HepG2 (cell line): Measurements from ENCODE around the gene NDE1. TPM values are rescaled to one million over a fixed set of nuclear protein-coding genes. Genes with fewer than 3 reads are reported as not detected.
A peak's percentile ranks its signal among the peaks of the same experiment; 100 is the strongest.

Experiments used
- ATAC-seq: fragments of 200-7000 bp; cut with Tn5 transposase; 3 replicates; pipeline ENCODE4 v1.9.1; 2020; ENCODE audit warnings: mild to moderate bottlenecking, moderate library complexity
- BruUV-seq: library from RNA; stranded (reverse); fragments of 400-500 nt; replicated peaks from 2 replicates; lab custom pipeline; 2021; lab: Mats Ljungman, UMichigan
- CTCF ChIA-PET: fragments of 300-600 bp; formaldehyde crosslinking; extraction: SDS; loops from one replicate; lab custom pipeline; 2021; ENCODE audit warnings: low total read pairs, inconsistent platforms, low intra/inter-chr PET ratio; lab: Yijun Ruan, JAX
- POLR2A ChIA-PET: fragments of 350-600 bp; sonication (Branson Sonifier 250); formaldehyde crosslinking; loops from one replicate; lab custom pipeline; 2020; ENCODE audit warnings: antibody characterized with exemption, inconsistent platforms; lab: Yijun Ruan, JAX
- DNase-seq: peaks from one replicate; pipeline ENCODE4 v3.0.0-alpha.2; 2015; ENCODE audit warnings: low spot score
- FAIRE-seq: peaks from 3 replicates; lab custom pipeline; 2011; peaks lifted over from hg19 to GRCh38; lab: Jason Lieb, UNC
- H2AFZ ChIP-seq: one replicate; pipeline ENCODE4 v1.6.1; 2011; ENCODE audit warnings: low read length, inconsistent platforms
- H3K27ac ChIP-seq: fragments of 300-600 bp; 3 replicates; pipeline ENCODE4 v1.8.0; 2011; ENCODE audit warnings: mixed run types, mild to moderate bottlenecking, mixed read lengths, low read length, inconsistent platforms; ENCODE audit not compliant: insufficient read depth; ENCODE audit errors: extremely low read length
- H3K27me3 ChIP-seq, 2 experiments: fragments of 200-600 bp in 1 of 2; 2 replicates in 1 of 2; 3 replicates in 1 of 2; pipeline versions ENCODE4 v1.6.0 to v1.8.0; 2011; ENCODE audit warnings: low read length in 2 of 2, mild to moderate bottlenecking in 2 of 2, moderate library complexity in 2 of 2, inconsistent platforms in 1 of 2; ENCODE audit not compliant: insufficient read depth in 2 of 2, control insufficient read depth in 1 of 2
- H3K36me3 ChIP-seq, 2 experiments: fragments of 200-600 bp in 1 of 2; replicated peaks in 1 of 2; 2 replicates in 1 of 2; 3 replicates in 1 of 2; pipeline versions ENCODE4 v1.5.1 to v1.8.0; 2011; ENCODE audit warnings: low read length in 2 of 2, inconsistent platforms in 1 of 2; ENCODE audit not compliant: insufficient read depth in 2 of 2, control insufficient read depth in 1 of 2
- H3K4me1 ChIP-seq: 2 replicates; pipeline ENCODE4 v1.5.1; 2012; ENCODE audit warnings: low read length, inconsistent platforms; ENCODE audit not compliant: insufficient read depth
- H3K4me2 ChIP-seq: 2 replicates; pipeline ENCODE4 v1.6.0; 2011; ENCODE audit warnings: low read depth, low read length, inconsistent platforms
- H3K4me3 ChIP-seq, 3 experiments: fragments of 200-600 bp in 1 of 3; sonication (generic), shearing (Covaris generic) in 1 of 3; replicated peaks in 1 of 3; 2 replicates each; pipeline ENCODE4 v1.5.1; 2011 to 2016; ENCODE audit warnings: low read length in 3 of 3, inconsistent platforms in 2 of 3, low read depth in 2 of 3, mild to moderate bottlenecking in 2 of 3, control low read depth in 1 of 3, mixed read lengths in 1 of 3; ENCODE audit not compliant: insufficient read depth in 1 of 3
- H3K79me2 ChIP-seq: one replicate; pipeline ENCODE4 v1.6.1; 2011; ENCODE audit warnings: low read length, inconsistent platforms; ENCODE audit not compliant: insufficient read depth
- H3K9ac ChIP-seq: 2 replicates; pipeline ENCODE4 v1.6.0; 2011; ENCODE audit warnings: mild to moderate bottlenecking, low read depth, low read length, inconsistent platforms; ENCODE audit not compliant: insufficient read depth
- H3K9me3 ChIP-seq: 2 replicates; pipeline ENCODE4 v1.5.1; 2012; ENCODE audit warnings: mild to moderate bottlenecking, low read length
- H4K20me1 ChIP-seq: 2 replicates; pipeline ENCODE4 v1.6.0; 2011; ENCODE audit warnings: inconsistent platforms, mild to moderate bottlenecking, low read length, moderate library complexity; ENCODE audit not compliant: insufficient read depth
- BCL3 ChIP-seq: sonication (generic); formaldehyde crosslinking; IDR thresholded peaks from 2 replicates; pipeline ENCODE4 v1.5.1; 2020; ENCODE audit warnings: mild to moderate bottlenecking, missing genetic modification reagents, moderate library complexity
- BORCS8-MEF2B ChIP-seq: sonication (generic); formaldehyde crosslinking; IDR thresholded peaks from 2 replicates; pipeline ENCODE4 v1.8.0; 2022; ENCODE audit warnings: mild to moderate bottlenecking, missing genetic modification reagents
- CENPT ChIP-seq: sonication (generic); formaldehyde crosslinking; IDR thresholded peaks from 2 replicates; pipeline ENCODE4 v1.8.0; 2022; ENCODE audit warnings: low read depth, mild to moderate bottlenecking, moderate library complexity, missing genetic modification reagents
- MTA3 ChIP-seq: sonication (generic); formaldehyde crosslinking; IDR thresholded peaks from 2 replicates; pipeline ENCODE4 v1.4.0; 2020; ENCODE audit warnings: missing genetic modification reagents
- NR2F1 ChIP-seq, 2 experiments: fragments of 450-650 bp in 1 of 2; formaldehyde crosslinking in 1 of 2; IDR thresholded peaks; 2 replicates each; pipeline versions ENCODE4 v1.5.0 to v1.6.1; 2016 to 2020; ENCODE audit warnings: mild to moderate bottlenecking in 1 of 2, missing compliant biosample characterization in 1 of 2, missing genetic modification reagents in 1 of 2, moderate library complexity in 1 of 2
- NRL ChIP-seq: sonication (generic); formaldehyde crosslinking; IDR thresholded peaks from 2 replicates; pipeline ENCODE4 v1.5.0; 2020; ENCODE audit warnings: missing genetic modification reagents, mild to moderate bottlenecking, moderate library complexity, borderline replicate concordance
- TEAD3 ChIP-seq: optimal IDR thresholded peaks from 2 replicates; pipeline ENCODE3; 2016; ENCODE audit warnings: borderline replicate concordance
- THAP7 ChIP-seq: sonication (generic); formaldehyde crosslinking; IDR thresholded peaks from 2 replicates; pipeline ENCODE4 v1.8.1; 2023; ENCODE audit warnings: mild to moderate bottlenecking, missing genetic modification reagents
- THAP9 ChIP-seq: sonication (generic); formaldehyde crosslinking; IDR thresholded peaks from 2 replicates; pipeline ENCODE4; 2020; ENCODE audit warnings: missing genetic modification reagents, mild to moderate bottlenecking, borderline replicate concordance
- ZFP37 ChIP-seq: sonication (generic); formaldehyde crosslinking; IDR thresholded peaks from 2 replicates; pipeline ENCODE4 v1.4.0; 2020; ENCODE audit warnings: missing genetic modification reagents, borderline replicate concordance
- ZFP41 ChIP-seq: sonication (generic); formaldehyde crosslinking; IDR thresholded peaks from 2 replicates; pipeline ENCODE4 v1.4.0; 2020; ENCODE audit warnings: mild to moderate bottlenecking, missing genetic modification reagents, borderline replicate concordance
- ZNF800 ChIP-seq: sonication (generic); formaldehyde crosslinking; IDR thresholded peaks from 2 replicates; pipeline ENCODE4 v1.4.0; 2020; ENCODE audit warnings: missing genetic modification reagents
- ZXDC ChIP-seq: sonication (generic); formaldehyde crosslinking; IDR thresholded peaks from 2 replicates; pipeline ENCODE4 v1.5.0; 2020; ENCODE audit warnings: mild to moderate bottlenecking, missing genetic modification reagents
- WGBS: methylation state at CpG from one replicate; pipeline ENCODE4 v1.1.6; 2017; ENCODE audit warnings: low lambda C conversion rate; 5-methylcytosine and 5-hydroxymethylcytosine counted together
- in situ Hi-C: cut with HindIII; loops from 2 replicates; pipeline ENCODE4 v1.10.0; 2017; ENCODE audit warnings: low pct_unique_long_range_greater_than_20kb; ENCODE audit not compliant: extremely low pct_ligation_motif_present
- intact Hi-C: fragments of 100-400 bp; cut with micrococcal nuclease; formaldehyde crosslinking; loops from one replicate; pipeline ENCODE4 v1.10.0; 2022; ENCODE audit not compliant: unreplicated experiment
- polyA plus RNA-seq, 8 experiments: library from polyadenylated mRNA; depleted of rRNA in 3 of 8; stranded (reverse) in 7 of 8; unstranded in 1 of 8; fragments of >200 nt; fragmentation: Illumina TruSeq in 4 of 8; extraction: Trizol in 4 of 8; gene quantifications; 2 replicates each; pipeline versions ENCODE4 v1.2.1 to v1.2.3, GENCODE V29; 2011 to 2016; ENCODE audit warnings: low read depth in 4 of 8, missing spikeins in 1 of 8, mixed read lengths in 1 of 8; ENCODE audit not compliant: insufficient read depth in 1 of 8
- total RNA-seq, 5 experiments: library from RNA; depleted of rRNA; stranded (reverse); fragments of >200 nt; fragmentation: Illumina TruSeq; extraction: Trizol; gene quantifications; 2 replicates each; pipeline ENCODE4 v1.2.3, GENCODE V29; 2016; ENCODE audit warnings: low read depth in 1 of 5

Gene NDE1
- total and polyA plus RNA-seq, 2 of the 13 experiments (the other 11 are each of a cell fraction or from before 2014, with no cell fraction given): 40.9 to 72.5 TPM

- in situ Hi-C loops (loop anchor here (10.0 kb wide), 1 partner anchor 280 kb away; no protein-coding TSS in a partner anchor), intact Hi-C loops (loop anchor here (2.0 kb wide), 1 partner anchor 54 kb away; the partner anchor contains the start of gene NDE1)
- Histone ChIP-seq H4K20me1 (no peaks in the 10 kb centered on the region), H3K4me1 (no peaks in the 10 kb centered on the region), H3K4me3 (no peak overlapping the region), H3K27me3 (no peaks in the 10 kb centered on the region; a peak in 1 of 5 replicates), H3K9me3 (no peaks in the 10 kb centered on the region), H2AFZ (no peak overlapping the region), H3K9ac (no peak overlapping the region), H3K79me2 (no peaks in the 10 kb centered on the region), H3K27ac (no peak overlapping the region), H3K4me2 (no peak overlapping the region), H3K36me3 (peaks cover 22 to 25% of the 10 kb centered on the region in 2 experiments; a peak in 4 of 5 replicates)
- CTCF ChIA-PET: interaction anchor here (1.1 to 2.3 kb wide), 3 partner anchors 23 to 278 kb away, joined by 3 to 29 read pairs (median 13); no protein-coding TSS in a partner anchor
- FAIRE-seq: no peak
- DNase-seq: no peak
- ATAC-seq: no peak
- WGBS: 96% methylated on average over 8 of the region's 8 CpGs
- POLR2A ChIA-PET: interaction anchor here (2.5 kb wide), 1 partner anchor 63 kb away, joined by 6 read pairs; the partner anchor contains the start of gene MARF1
- no TSS peak for BruUV-seq
- TF ChIP-seq BORCS8-MEF2B (CRISPR knock-in tag) (0 out of 2 replicates have a peak, but pooled peaks have one; percentile 37), ZNF800 (CRISPR knock-in tag) (no peak), TEAD3 (CRISPR knock-in tag) (peak; percentile 35), ZXDC (CRISPR knock-in tag) (no peak), THAP7 (0 out of 2 replicates have a peak, but pooled peaks have one; percentile 53), BCL3 (CRISPR knock-in tag) (0 out of 2 replicates have a peak, but pooled peaks have one; percentile 22), NR2F1 (CRISPR knock-in tag; IDR thresholded peaks at IDR 0.05) (no peak), ZFP37 (CRISPR knock-in tag) (no peak), NRL (0 out of 2 replicates have a peak, but pooled peaks have one; percentile 13), MTA3 (CRISPR knock-in tag) (no peak), ZFP41 (no peak), THAP9 (CRISPR knock-in tag) (0 out of 2 replicates have a peak, but pooled peaks have one; percentile 3), CENPT (CRISPR knock-in tag) (no peak)
Observed at GRCh38 chr16:15705064-15705565, 55.1 kb downstream of the NDE1 start.
